B cell (primary cell): ENCODE measurements around the gene PROCA1. TPM values are rescaled to one million over a fixed set of nuclear protein-coding genes. Genes with fewer than 3 reads are reported as not detected.

Source experiments
- ATAC-seq: fragments of 200-7000 bp; cut with Tn5 transposase; one replicate; pipeline ENCODE4 v1.10.0; 2021; ENCODE audit warnings: low read depth, mild to moderate bottlenecking, moderate number of reproducible peaks, moderate library complexity
- CTCF ChIA-PET: fragments of 350-600 bp; sonication (Branson Sonifier 250); formaldehyde crosslinking; loops from one replicate; lab custom pipeline; 2021; ENCODE audit warnings: antibody characterized with exemption, inconsistent platforms; lab: Charles Lee
- POLR2A ChIA-PET: fragments of 350-600 bp; sonication (Branson Sonifier 250); formaldehyde crosslinking; loops from one replicate; lab custom pipeline; 2021; ENCODE audit warnings: antibody characterized with exemption; lab: Charles Lee
- DNase-seq: peaks from one replicate; pipeline ENCODE4 v3.0.0; 2013
- H2AFZ ChIP-seq: 2 replicates; pipeline ENCODE4 v1.6.1; 2012; ENCODE audit warnings: mild to moderate bottlenecking, low read depth, low read length; ENCODE audit not compliant: insufficient read depth, poor library complexity, severe bottlenecking
- H3K27ac ChIP-seq, 2 donors: 1 replicate in 1 of 2; 2 replicates in 1 of 2; pipeline ENCODE4 v1.5.1; 2012 to 2013; ENCODE audit warnings: low read length in 2 of 2, mild to moderate bottlenecking in 2 of 2, moderate library complexity in 1 of 2
- H3K27me3 ChIP-seq, 4 experiments: fragments of 200-600 bp in 1 of 4; sonication (generic) in 1 of 4; replicated peaks in 1 of 4; 1 replicate in 2 of 4; 2 replicates in 2 of 4; pipeline versions ENCODE4 v1.6.1 to v1.7.0; 2013 to 2016; ENCODE audit warnings: low read length in 3 of 4, mild to moderate bottlenecking in 2 of 4, mixed read lengths in 1 of 4, moderate library complexity in 1 of 4; ENCODE audit not compliant: insufficient read depth in 4 of 4, control insufficient read depth in 3 of 4; ENCODE audit errors: control extremely low read depth in 1 of 4
- H3K36me3 ChIP-seq, 2 experiments: replicated peaks in 1 of 2; 1 replicate in 1 of 2; 2 replicates in 1 of 2; pipeline versions ENCODE4 v1.6.1 to v1.7.1; 2013; ENCODE audit warnings: low read length in 1 of 2; ENCODE audit not compliant: insufficient read depth in 2 of 2, control insufficient read depth in 1 of 2; ENCODE audit errors: control extremely low read depth in 1 of 2, extremely low read depth in 1 of 2
- H3K4me1 ChIP-seq, 2 donors: fragments of 200-600 bp in 1 of 2; sonication (generic) in 1 of 2; 1 replicate in 1 of 2; 2 replicates in 1 of 2; pipeline versions ENCODE4 v1.5.1 to v1.6.1; 2013 to 2017; ENCODE audit warnings: low read length in 2 of 2; ENCODE audit not compliant: control insufficient read depth in 2 of 2, insufficient read depth in 2 of 2
- H3K4me2 ChIP-seq: replicated peaks from 2 replicates; pipeline ENCODE3; 2012; ENCODE audit warnings: mild to moderate bottlenecking, low read depth, low read length; ENCODE audit not compliant: poor library complexity, severe bottlenecking
- H3K4me3 ChIP-seq, 5 experiments: fragments of 200-600 bp in 1 of 5; sonication (generic) in 1 of 5; 1 replicate in 3 of 5; 2 replicates in 2 of 5; pipeline versions ENCODE4 v1.5.1 to v1.7.0; 2011 to 2016; ENCODE audit warnings: low read length in 4 of 5, mild to moderate bottlenecking in 4 of 5, low read depth in 2 of 5, control low read depth in 1 of 5, moderate library complexity in 1 of 5; ENCODE audit not compliant: insufficient read depth in 1 of 5; ENCODE audit errors: control extremely low read depth in 1 of 5, extremely low read depth in 1 of 5
- H3K79me2 ChIP-seq: fragments of 200-600 bp; sonication (generic); one replicate; pipeline ENCODE4 v1.6.0; 2016; ENCODE audit warnings: low read length; ENCODE audit not compliant: control insufficient read depth, insufficient read depth
- H3K9ac ChIP-seq: fragments of 200-600 bp; sonication (generic); 2 replicates; pipeline ENCODE4 v1.6.1; 2017; ENCODE audit warnings: mild to moderate bottlenecking, low read length, moderate library complexity
- H3K9me3 ChIP-seq, 3 donors: one replicate each; pipeline versions ENCODE4 v1.6.1 to v1.7.1; 2013; ENCODE audit warnings: low read length in 2 of 3; ENCODE audit not compliant: control insufficient read depth in 2 of 3, insufficient read depth in 1 of 3; ENCODE audit errors: control extremely low read depth in 1 of 3
- H4K20me1 ChIP-seq: 2 replicates; pipeline ENCODE4 v1.6.0; 2012; ENCODE audit warnings: mild to moderate bottlenecking, low read length; ENCODE audit not compliant: insufficient read depth, control insufficient read depth, poor library complexity, severe bottlenecking
- H3K27ac Mint-ChIP-seq: one replicate; pipeline ENCODE4 v1.8.0; 2021; ENCODE audit warnings: mixed read lengths
- H3K27me3 Mint-ChIP-seq: one replicate; pipeline ENCODE4 v1.8.0; 2021; ENCODE audit warnings: mixed read lengths
- H3K4me1 Mint-ChIP-seq: one replicate; pipeline ENCODE4 v1.8.0; 2021; ENCODE audit warnings: mixed read lengths
- H3K4me3 Mint-ChIP-seq: one replicate; pipeline ENCODE4 v1.8.0; 2021; ENCODE audit warnings: mixed read lengths
- H3K9me3 Mint-ChIP-seq: one replicate; pipeline ENCODE4 v1.8.0; 2022; ENCODE audit warnings: mixed read lengths; ENCODE audit not compliant: insufficient read depth
- EZH2 ChIP-seq: IDR thresholded peaks from 2 replicates; pipeline ENCODE4 v1.6.1; 2012; ENCODE audit warnings: borderline replicate concordance, low read depth, mild to moderate bottlenecking, moderate library complexity, low read length; ENCODE audit not compliant: insufficient read depth, poor library complexity, severe bottlenecking
- WGBS: methylation state at CpG from one replicate; pipeline ENCODE4 v1.1.5; 2013; ENCODE audit warnings: missing lambda C conversion rate; ENCODE audit not compliant: insufficient coverage; 5-methylcytosine and 5-hydroxymethylcytosine counted together
- intact Hi-C: fragments of 100-400 bp; cut with micrococcal nuclease; formaldehyde crosslinking; loops from one replicate; pipeline ENCODE4 v1.10.0; 2022
- polyA plus RNA-seq: library from polyadenylated mRNA; depleted of rRNA; stranded (reverse); fragments of >200 nt; gene quantifications from 2 replicates; pipeline ENCODE4 v1.2.3, GENCODE V29; 2012
- total RNA-seq, 2 donors: library from RNA; stranded (reverse); fragments of 120-200 nt in 1 of 2; gene quantifications; 1 replicate in 1 of 2; 2 replicates in 1 of 2; pipeline versions ENCODE4 v1.2.3 to v1.2.4, GENCODE V29; 2013 to 2022
- TF ChIP-seq, protein P1 (sequence below): fragments of 200-600 bp; IDR thresholded peaks from one replicate; pipeline ENCODE4 v1.8.0; 2022; ENCODE audit warnings: antibody characterized with exemption, mild to moderate bottlenecking

The PROCA1 gene
- total and polyA plus RNA-seq, 2 donors (not counting 1 experiment from before 2014, with no cell fraction given): 7.4 to 26.8 TPM

DNA sequence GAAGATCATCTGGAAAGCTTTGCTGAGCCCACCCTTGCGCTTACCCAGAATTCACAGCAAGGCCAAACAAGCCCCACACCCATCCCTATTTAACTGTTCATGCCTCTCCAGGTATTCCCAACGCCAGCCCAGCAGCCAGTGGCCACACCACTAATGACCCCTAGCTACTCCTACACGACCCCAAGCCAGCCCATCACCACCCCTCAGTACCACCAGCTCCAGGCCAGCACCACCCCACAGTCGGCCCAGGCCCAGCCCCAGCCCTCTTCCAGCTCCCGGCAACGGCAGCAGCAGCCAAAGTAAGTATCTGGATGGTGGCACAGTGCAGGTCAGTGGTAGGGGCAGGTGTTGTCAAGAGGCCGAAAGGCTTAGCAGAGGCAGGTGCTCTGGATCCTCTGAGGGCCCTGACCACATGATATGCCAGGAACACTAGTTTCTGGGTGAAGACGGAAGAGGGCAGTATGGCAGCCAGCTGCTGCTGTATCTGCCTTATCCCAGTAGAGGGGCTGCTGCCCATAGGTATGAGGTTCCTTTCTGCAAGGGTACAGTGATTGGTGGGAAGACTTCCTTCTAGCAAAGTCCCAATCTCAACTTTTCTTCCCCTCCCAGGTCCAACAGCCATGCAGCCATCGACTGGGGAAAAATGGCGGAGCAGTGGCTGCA lies 10.7 kb downstream of the PROCA1 start:
- Histone ChIP-seq H3K27me3 (no peaks in the 10 kb centered on the region), H3K27ac (no peak overlapping the region), H3K4me1 (no peaks in the 10 kb centered on the region), H3K4me2 (no peak overlapping the region), H4K20me1 (no peaks in the 10 kb centered on the region), H3K9ac (no peak overlapping the region), H3K4me3 (no peak overlapping the region), H3K9me3 (no peaks in the 10 kb centered on the region), H3K79me2 (no peaks in the 10 kb centered on the region), H2AFZ (no peak overlapping the region), H3K36me3 (peaks cover 4 to 78% of the 10 kb centered on the region in 2 experiments)
- Mint-ChIP-seq H3K27me3 (no peaks in the 10 kb centered on the region), H3K9me3 (no peaks in the 10 kb centered on the region), H3K4me3 (no peak overlapping the region), H3K4me1 (no peaks in the 10 kb centered on the region), H3K27ac (no peak overlapping the region)
- ChIA-PET POLR2A (no interaction called here), CTCF (no interaction called here)
- WGBS: 97% methylated on average over 9 of the region's 10 CpGs
- no peak for TF ChIP-seq EZH2
- TF ChIP-seq, protein P1, sequence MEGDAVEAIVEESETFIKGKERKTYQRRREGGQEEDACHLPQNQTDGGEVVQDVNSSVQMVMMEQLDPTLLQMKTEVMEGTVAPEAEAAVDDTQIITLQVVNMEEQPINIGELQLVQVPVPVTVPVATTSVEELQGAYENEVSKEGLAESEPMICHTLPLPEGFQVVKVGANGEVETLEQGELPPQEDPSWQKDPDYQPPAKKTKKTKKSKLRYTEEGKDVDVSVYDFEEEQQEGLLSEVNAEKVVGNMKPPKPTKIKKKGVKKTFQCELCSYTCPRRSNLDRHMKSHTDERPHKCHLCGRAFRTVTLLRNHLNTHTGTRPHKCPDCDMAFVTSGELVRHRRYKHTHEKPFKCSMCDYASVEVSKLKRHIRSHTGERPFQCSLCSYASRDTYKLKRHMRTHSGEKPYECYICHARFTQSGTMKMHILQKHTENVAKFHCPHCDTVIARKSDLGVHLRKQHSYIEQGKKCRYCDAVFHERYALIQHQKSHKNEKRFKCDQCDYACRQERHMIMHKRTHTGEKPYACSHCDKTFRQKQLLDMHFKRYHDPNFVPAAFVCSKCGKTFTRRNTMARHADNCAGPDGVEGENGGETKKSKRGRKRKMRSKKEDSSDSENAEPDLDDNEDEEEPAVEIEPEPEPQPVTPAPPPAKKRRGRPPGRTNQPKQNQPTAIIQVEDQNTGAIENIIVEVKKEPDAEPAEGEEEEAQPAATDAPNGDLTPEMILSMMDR: no peak
- ATAC-seq (no peak), DNase-seq (no peak)
- intact Hi-C loops: no loop called here

DNA sequence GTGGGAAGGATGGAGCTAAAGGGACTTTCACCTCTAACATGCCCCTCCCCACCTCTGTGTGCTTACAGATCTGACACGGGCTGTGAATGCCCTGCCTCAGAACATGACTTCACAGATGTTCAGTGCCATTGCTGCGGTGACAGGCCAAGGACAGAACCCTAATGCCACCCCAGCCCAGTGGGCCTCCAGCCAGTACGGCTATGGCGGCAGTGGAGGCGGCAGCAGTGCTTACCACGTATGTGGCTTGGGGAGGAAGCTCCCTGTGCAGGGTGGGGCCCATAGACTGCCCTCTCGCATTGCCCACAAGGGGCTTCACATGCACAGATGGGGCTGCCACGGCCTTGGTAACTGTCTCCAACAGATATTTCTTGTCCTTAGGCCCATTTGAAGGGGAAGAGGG lies 11.4 kb downstream of the PROCA1 start:
- Histone ChIP-seq H3K9me3 (no peaks in the 10 kb centered on the region), H3K36me3 (peaks cover 4 to 85% of the 10 kb centered on the region in 2 experiments), H3K4me1 (no peaks in the 10 kb centered on the region), H3K4me2 (no peak overlapping the region), H3K4me3 (no peak overlapping the region), H3K79me2 (no peaks in the 10 kb centered on the region), H3K27me3 (no peaks in the 10 kb centered on the region), H2AFZ (no peak overlapping the region), H4K20me1 (no peaks in the 10 kb centered on the region), H3K9ac (no peak overlapping the region), H3K27ac (no peak overlapping the region)
- no peaks in the 10 kb centered on the region for H3K27me3 Mint-ChIP-seq
- no peak overlapping the region for H3K4me3 Mint-ChIP-seq
- intact Hi-C loops: no loop called here
- no peaks in the 10 kb centered on the region for H3K9me3 Mint-ChIP-seq
- ATAC-seq: no peak
- ChIA-PET CTCF (no interaction called here), POLR2A (no interaction called here)
- TF ChIP-seq, protein P1: no peak
- TF ChIP-seq EZH2: no peak
- no peaks in the 10 kb centered on the region for H3K4me1 Mint-ChIP-seq
- no peak for DNase-seq
- WGBS: 94% methylated on average over 7 of the region's 8 CpGs
- H3K27ac Mint-ChIP-seq: no peak overlapping the region
